Loucy (cell line): ENCODE results near the gene NLRP12.
"Not testable (repeated sequence)": the region's sequence is repeated elsewhere in the genome, so short reads cannot be mapped to it uniquely, and the experiment has no call there.

Experiments
- H2AFZ ChIP-seq: fragments of 200-600 bp; sonication (generic); 2 replicates; pipeline ENCODE4 v1.6.0; 2016; ENCODE audit warnings: antibody characterized with exemption, mild to moderate bottlenecking, low read length, moderate library complexity
- H3F3A ChIP-seq: fragments of 200-600 bp; 2 replicates; pipeline ENCODE4 v1.6.0; 2016; ENCODE audit warnings: antibody characterized with exemption, low read depth, mild to moderate bottlenecking
- H3K27me3 ChIP-seq: fragments of 200-600 bp; sonication (generic); 2 replicates; pipeline ENCODE4 v1.6.1; 2014; ENCODE audit warnings: low read length, mild to moderate bottlenecking; ENCODE audit not compliant: insufficient read depth, poor library complexity, severe bottlenecking
- H3K36me3 ChIP-seq: fragments of 200-600 bp; sonication (generic); 2 replicates; pipeline ENCODE4 v1.6.1; 2016; ENCODE audit warnings: low read length; ENCODE audit not compliant: insufficient read depth
- H3K4me1 ChIP-seq: fragments of 200-600 bp; sonication (generic); 2 replicates; pipeline ENCODE4 v1.5.1; 2014; ENCODE audit warnings: low read length, mild to moderate bottlenecking; ENCODE audit not compliant: insufficient read depth, poor library complexity, severe bottlenecking
- H3K4me2 ChIP-seq: fragments of 200-600 bp; sonication (generic); 2 replicates; pipeline ENCODE4 v1.6.0; 2014; ENCODE audit warnings: antibody characterized with exemption, low read length, low read depth, mild to moderate bottlenecking; ENCODE audit not compliant: poor library complexity, severe bottlenecking
- H3K4me3 ChIP-seq: fragments of 200-600 bp; sonication (generic); 2 replicates; pipeline ENCODE4 v1.5.1; 2014; ENCODE audit warnings: low read length, mild to moderate bottlenecking, mixed read lengths; ENCODE audit not compliant: poor library complexity, severe bottlenecking
- H3K79me2 ChIP-seq: fragments of 200-600 bp; sonication (generic); 2 replicates; pipeline ENCODE4 v1.6.1; 2014; ENCODE audit warnings: low read length; ENCODE audit not compliant: insufficient read depth
- H3K9ac ChIP-seq: fragments of 200-600 bp; sonication (generic); 2 replicates; pipeline ENCODE4 v1.6.0; 2014; ENCODE audit warnings: mild to moderate bottlenecking, low read depth, low read length, moderate library complexity; ENCODE audit not compliant: poor library complexity, severe bottlenecking
- H3K9me2 ChIP-seq: fragments of 200-600 bp; sonication (generic); replicated peaks from 2 replicates; pipeline ENCODE4 v1.6.1; 2016; ENCODE audit warnings: low read depth, low read length, mixed read lengths
- H3K9me3 ChIP-seq: fragments of 200-600 bp; sonication (generic); 2 replicates; pipeline ENCODE4 v1.6.1; 2014; ENCODE audit warnings: mild to moderate bottlenecking, antibody characterized with exemption, low read length, low read depth; ENCODE audit not compliant: insufficient read depth
- H4K20me1 ChIP-seq: fragments of 200-600 bp; sonication (generic); 2 replicates; pipeline ENCODE4 v1.6.0; 2014; ENCODE audit warnings: antibody characterized with exemption, low read length, mild to moderate bottlenecking; ENCODE audit not compliant: insufficient read depth, poor library complexity, severe bottlenecking
- CTCF ChIP-seq: fragments of 200-600 bp; sonication (generic); conservative IDR thresholded peaks from 2 replicates; pipeline ENCODE4 v1.5.1; 2014; ENCODE audit warnings: mild to moderate bottlenecking, antibody characterized with exemption, low read length
- EZH2phosphoT487 ChIP-seq: fragments of 200-600 bp; IDR thresholded peaks from 2 replicates; pipeline ENCODE4 v1.6.1; 2018; ENCODE audit warnings: antibody characterized with exemption, mild to moderate bottlenecking, moderate library complexity, borderline replicate concordance

The NLRP12 gene

GRCh38 chr19:53870485-53870844 is 46.4 kb upstream of the NLRP12 start:
- H3K9me3 ChIP-seq, result no peaks in the 10 kb centered on the region
- no peaks in the 10 kb centered on the region for H3F3A ChIP-seq
- H3K4me2 ChIP-seq, result peak overlapping the region; percentile 90
- peaks cover 19% of the 10 kb centered on the region; the same call in 1 of the 2 replicates for H3K36me3 ChIP-seq
- H2AFZ ChIP-seq, result no peak overlapping the region
- H3K9me2 ChIP-seq, result no peaks in the 10 kb centered on the region
- peaks cover 3% of the 10 kb centered on the region for H3K27me3 ChIP-seq
- H3K4me3 ChIP-seq, result peak overlapping the region; percentile 84
- H3K9ac ChIP-seq, result peak overlapping the region; percentile 98
- H3K79me2 ChIP-seq, result peaks cover 80% of the 10 kb centered on the region
- TF ChIP-seq CTCF, result no peak
- TF ChIP-seq EZH2phosphoT487, result no peak
- peaks cover 51% of the 10 kb centered on the region for H3K4me1 ChIP-seq
- peaks cover 66% of the 10 kb centered on the region for H4K20me1 ChIP-seq

- not testable (repeated sequence) for H3F3A ChIP-seq, H3K9me2 ChIP-seq, H3K9me3 ChIP-seq, H3K27me3 ChIP-seq
- peaks cover 18% of the 10 kb centered on the region; the same call in 1 of the 2 replicates for H3K36me3 ChIP-seq
- peaks cover 51% of the 10 kb centered on the region for H3K4me1 ChIP-seq
- peak overlapping the region; percentile 84 for H3K4me3 ChIP-seq
- peak overlapping the region; percentile 90 for H3K4me2 ChIP-seq
- H3K9ac ChIP-seq, result peak overlapping the region; percentile 98
- peak overlapping the region; percentile 79 for H2AFZ ChIP-seq
- peaks cover 74% of the 10 kb centered on the region for H3K79me2 ChIP-seq
- H4K20me1 ChIP-seq, result peaks cover 62% of the 10 kb centered on the region
These were observed 45.8 kb upstream of the NLRP12 start for GRCh38 chr19:53869805-53870484.

- Histone ChIP-seq H4K20me1 (peaks cover 54% of the 10 kb centered on the region), H3K27me3 (peaks cover 3% of the 10 kb centered on the region), H3K9me2 (no peaks in the 10 kb centered on the region), H3K36me3 (peaks cover 10% of the 10 kb centered on the region; the same call in 1 of the 2 replicates), H3K79me2 (peaks cover 66% of the 10 kb centered on the region), H3F3A (no peaks in the 10 kb centered on the region), H3K4me1 (peaks cover 47% of the 10 kb centered on the region), H3K9me3 (no peaks in the 10 kb centered on the region), H3K4me2 (peak overlapping the region; percentile 85), H3K9ac (peak overlapping the region; percentile 98), H2AFZ (peak overlapping the region; percentile 79), H3K4me3 (peak overlapping the region; percentile 84)
- TF ChIP-seq EZH2phosphoT487 (no peak), CTCF (no peak)
These were observed 45.0 kb upstream of the NLRP12 start for GRCh38 chr19:53868892-53869804.
